GM12892 (cell line): ENCODE data around the gene FNBP1.

Source experiments
- POLR2A ChIP-seq: IDR thresholded peaks from 2 replicates; pipeline ENCODE4 v1.6.1; 2011; ENCODE audit warnings: low read depth, low read length, control low read depth
- POLR2AphosphoS5 ChIP-seq: IDR thresholded peaks from 2 replicates; pipeline ENCODE4 v1.6.1; 2011; ENCODE audit warnings: low read depth, low read length, control low read depth
- TAF1 ChIP-seq: IDR thresholded peaks from 2 replicates; pipeline ENCODE4 v1.6.1; 2011; ENCODE audit warnings: low read depth, mild to moderate bottlenecking, control low read depth, low read length, borderline replicate concordance

GRCh38 chr9:129964901-129965734 lies 77.9 kb downstream of the FNBP1 start:
- TF ChIP-seq POLR2A (no peak), POLR2AphosphoS5 (no peak; the same call in 1 of the 2 replicates), TAF1 (no peak)
